NCI-H1417 (cell line): Measurements from ENCODE around the gene WDR59.
"Not testable (repeated sequence)": the region's sequence is repeated elsewhere in the genome, so short reads cannot be mapped to it uniquely, and the experiment has no call there.

Experiments used
- DNase-seq, 3 experiments: peaks; one replicate each; lab custom pipeline; 2025; lab: John Stamatoyannopoulos, UW

WDR59 gene

GRCh38 chr16:74982256-74982655 lies 2.7 kb downstream of the WDR59 start:
- DNase-seq = peak in 1 of 3 experiments; percentile 31

- DNase-seq = no peak
Observed at GRCh38 chr16:74975591-74975990, 9.3 kb downstream of the WDR59 start.

DNA sequence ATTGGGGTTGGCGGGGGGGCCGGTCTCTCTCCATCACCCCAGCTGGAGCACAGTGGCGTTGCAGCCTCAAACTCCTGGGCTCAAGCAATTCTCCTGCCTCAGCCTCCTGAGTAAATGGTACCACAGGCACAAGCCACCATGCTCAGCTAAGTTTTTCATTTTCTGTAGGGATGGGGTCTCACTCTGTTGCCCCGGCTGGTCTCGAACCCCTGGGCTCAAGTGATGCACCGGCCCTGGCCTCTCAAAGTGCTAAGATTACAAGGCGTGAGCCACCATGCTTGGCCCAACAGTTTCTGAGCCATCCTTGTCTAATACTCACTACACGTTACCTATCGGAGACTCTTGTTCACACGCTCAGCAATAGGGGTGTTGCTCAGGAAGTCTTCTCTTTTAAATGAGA lies 11.6 kb downstream of the WDR59 start:
- DNase-seq = no peak

- DNase-seq = no peak
Observed at GRCh38 chr16:74954763-74955162, 30.2 kb downstream of the WDR59 start.

- DNase-seq = no peak
Observed at GRCh38 chr16:74951681-74952080, 33.2 kb downstream of the WDR59 start.

DNA sequence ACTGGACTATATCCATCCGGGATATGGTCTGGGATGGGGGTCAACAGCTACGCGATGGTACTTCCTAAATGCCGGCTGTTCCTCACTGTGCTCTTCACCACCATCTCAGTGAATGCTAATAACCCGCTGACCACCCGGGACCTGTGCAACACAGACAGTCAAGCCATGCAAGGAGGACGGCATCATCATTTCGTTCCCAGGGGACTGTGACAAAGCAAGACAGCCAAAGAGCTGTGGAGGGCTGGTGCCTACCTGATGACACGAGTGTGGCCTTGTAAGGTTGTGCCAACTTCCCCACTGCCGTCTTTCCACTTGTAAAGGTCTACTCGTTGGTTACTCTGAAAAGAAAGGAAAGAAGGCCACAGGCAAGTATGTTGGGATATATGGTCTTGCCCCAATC lies 33.7 kb downstream of the WDR59 start:
- DNase-seq = no peak

DNA sequence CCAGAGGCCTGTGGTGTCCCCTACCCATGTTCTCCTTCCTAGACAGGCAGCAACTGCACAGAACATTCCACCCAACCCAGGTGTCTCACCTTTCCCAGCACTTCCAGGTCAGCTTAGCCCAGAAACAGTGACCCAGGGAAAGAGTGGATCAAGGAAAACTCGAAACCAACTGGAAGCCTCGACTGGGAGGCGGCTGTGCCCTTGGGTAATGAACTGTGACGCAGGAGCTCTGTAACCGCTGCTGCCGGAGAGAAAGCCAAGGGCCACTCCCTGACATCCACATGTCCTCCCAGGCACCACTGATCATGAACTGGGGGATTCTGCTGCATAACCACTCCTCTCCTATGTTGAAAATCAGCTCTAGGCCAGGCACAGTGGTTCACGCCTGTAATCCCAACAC lies 34.4 kb downstream of the WDR59 start:
- DNase-seq = no peak

- DNase-seq = no peak
Observed at GRCh38 chr16:74949309-74949708, 35.6 kb downstream of the WDR59 start.

- no peak for DNase-seq
Observed at GRCh38 chr16:74944466-74944865, 40.5 kb downstream of the WDR59 start.

DNA sequence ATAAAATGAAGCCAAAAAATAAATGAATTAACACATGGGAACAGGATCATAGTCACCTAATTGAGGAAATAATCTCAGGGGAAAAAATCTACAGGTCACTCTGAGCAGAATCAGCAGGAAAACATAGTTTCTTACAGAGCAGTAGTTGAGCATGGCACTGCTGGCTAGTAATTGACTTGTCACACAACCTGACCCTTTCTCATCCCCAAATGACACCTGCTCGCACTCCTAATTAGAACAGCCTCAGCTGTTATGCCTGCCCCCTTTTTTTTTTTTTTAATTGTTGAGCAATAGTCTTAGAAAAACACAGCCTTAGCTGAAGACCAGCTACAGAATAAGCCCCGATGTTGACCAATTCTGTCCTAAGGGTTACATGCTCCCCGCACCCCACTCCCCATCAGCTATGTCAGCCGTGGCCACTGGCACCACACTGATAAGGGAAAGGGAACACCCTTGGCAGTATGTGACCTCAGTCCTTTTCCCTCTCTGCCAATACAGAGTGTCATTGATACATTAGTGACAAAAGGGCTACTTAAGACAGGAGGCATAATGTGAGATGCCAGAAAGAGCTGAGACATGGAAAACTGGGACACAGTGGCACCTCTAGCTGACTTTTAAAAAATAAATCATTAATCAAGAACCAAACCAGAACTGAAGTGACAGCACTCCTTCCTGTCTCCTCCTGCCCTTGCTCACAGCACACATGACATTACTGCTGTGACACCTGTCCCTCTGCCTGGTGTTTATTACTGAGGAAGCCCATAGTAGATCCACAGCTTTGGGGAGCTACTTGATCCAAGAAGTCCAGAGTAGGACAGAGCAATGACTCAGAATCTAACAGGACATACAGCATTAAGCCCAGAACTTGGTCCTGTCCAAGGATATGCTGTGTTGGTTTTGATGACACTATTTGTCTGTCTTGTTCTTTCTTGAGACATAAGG lies 41.7 kb downstream of the WDR59 start:
- DNase-seq = peak in 1 of 3 experiments; percentile 66

DNA sequence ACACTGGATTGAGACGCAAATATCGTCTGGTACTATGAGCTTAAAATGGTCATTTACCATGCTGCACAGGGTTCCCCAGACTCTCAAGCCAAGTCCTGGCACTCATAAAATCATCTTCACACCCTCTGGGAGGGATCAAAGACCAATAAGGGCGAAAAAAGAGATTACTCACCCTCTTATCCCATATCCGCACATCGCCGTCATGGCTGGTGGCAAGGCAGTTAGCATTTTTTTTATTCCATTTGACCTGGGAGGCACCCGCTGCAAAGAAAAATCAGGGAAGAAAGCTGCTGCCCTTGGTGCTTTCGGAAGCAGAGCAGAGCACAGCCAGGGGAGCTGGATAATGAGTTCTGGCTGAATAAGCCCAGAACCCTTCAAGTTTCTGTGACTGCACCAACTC lies 42.4 kb downstream of the WDR59 start:
- DNase-seq = no peak

DNA sequence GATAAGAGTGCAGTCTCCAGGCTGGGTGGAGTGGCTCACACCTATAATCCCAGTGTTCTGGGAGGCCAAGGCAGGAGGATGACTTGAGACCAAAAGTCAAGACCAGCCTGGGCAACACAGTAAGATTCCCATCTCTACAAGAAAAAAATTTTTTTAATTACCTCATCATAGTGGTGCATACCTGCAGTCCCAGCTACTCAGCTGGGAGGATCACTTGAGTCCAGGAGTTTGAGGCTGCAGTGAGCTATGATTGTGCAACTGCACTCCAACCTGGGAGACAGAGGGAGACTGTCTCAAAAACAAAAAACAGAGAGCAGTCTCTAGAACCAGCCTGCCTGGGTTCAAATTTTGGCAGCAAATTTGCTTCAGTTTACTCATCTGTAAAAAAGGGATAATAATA lies 45.2 kb downstream of the WDR59 start:
- DNase-seq = no peak

DNA sequence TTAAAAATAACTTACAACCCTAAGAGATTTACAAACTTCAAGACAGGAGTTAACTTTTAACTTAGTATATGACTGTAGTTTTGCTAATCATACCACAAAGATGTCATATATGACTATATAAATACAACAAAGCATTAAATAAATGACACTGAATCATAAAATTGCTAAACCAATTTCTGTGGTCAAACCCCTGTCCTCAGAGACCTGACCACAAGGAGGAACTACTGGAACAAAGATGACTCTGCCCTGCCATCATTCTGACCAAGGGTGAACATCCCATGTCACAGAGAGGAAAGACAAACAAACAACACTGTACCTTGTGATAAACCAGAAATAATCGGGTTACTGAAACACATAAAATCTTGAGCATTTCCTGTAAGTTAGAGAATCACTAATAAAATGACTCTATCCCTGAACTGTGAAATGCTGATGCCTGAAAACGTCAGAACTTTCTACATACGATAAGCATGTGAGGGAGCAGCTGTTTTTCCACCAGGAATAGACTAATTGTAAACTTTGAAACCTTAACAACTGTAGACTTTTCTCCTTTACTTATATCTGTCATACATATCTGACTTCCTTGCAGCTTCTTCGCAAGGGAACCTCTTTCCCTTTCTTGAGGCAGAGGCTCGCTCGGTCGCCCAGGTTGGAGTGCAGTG lies 47.9 kb downstream of the WDR59 start:
- DNase-seq = no peak

DNA sequence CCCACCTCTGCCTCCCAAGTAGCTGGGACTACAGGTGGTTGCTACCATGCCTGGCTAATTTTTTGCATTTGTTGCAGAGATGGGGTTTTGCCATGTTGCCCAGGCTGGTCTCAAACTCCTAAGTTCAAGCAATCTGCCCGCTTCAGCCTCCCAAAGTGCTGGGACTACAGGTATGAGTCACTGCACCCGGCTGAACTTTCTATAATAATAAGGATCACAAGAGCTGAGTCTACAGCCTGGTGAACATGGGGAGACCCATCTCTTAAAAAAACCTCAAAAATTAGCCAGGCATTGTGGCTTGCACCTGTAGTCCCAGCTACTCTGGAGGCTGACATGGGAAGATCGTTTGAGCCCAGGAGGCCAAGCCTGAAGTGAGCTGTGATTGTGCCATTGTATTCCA lies 53.5 kb downstream of the WDR59 start:
- DNase-seq = no peak

DNA sequence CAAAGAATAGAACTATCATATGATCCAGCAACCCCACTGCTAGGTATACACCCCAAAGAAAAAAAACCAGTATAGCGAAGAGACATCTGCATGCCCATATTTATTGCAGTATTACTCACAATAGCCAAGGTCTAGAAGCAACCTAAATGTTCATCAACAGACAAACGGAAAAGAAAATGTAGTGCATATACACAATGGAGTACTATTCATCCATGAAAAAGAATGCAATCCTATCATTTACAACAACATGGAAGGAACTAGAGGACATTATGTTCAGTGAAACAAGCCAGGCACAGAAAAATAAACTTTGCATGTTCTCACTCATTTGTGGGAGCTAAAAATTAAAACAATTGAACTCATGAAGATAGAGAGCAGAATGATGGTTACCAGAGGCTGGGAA lies 55.3 kb downstream of the WDR59 start:
- DNase-seq = no peak

DNA sequence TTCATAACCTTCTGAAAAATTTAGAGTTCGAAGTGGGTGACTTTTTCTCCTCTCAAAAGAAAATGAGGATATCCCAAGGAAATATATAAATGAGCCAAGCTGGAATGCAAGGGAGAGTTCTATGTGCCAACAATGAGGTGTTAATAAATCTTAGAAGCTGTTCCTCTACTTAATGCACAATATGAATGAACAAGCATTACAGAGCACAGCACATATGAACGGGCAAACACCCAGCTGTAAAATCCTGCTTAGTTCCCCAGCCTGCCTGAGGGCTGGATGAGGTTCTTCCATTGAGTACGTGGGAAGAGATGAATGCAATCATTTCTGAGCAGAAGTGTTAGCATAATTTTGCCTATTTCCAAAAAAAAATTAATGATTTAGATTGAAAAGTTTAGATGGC lies 58.1 kb downstream of the WDR59 start:
- DNase-seq = no peak

GRCh38 chr16:74923766-74924460 lies 61.0 kb downstream of the WDR59 start:
- no peak for DNase-seq

DNA sequence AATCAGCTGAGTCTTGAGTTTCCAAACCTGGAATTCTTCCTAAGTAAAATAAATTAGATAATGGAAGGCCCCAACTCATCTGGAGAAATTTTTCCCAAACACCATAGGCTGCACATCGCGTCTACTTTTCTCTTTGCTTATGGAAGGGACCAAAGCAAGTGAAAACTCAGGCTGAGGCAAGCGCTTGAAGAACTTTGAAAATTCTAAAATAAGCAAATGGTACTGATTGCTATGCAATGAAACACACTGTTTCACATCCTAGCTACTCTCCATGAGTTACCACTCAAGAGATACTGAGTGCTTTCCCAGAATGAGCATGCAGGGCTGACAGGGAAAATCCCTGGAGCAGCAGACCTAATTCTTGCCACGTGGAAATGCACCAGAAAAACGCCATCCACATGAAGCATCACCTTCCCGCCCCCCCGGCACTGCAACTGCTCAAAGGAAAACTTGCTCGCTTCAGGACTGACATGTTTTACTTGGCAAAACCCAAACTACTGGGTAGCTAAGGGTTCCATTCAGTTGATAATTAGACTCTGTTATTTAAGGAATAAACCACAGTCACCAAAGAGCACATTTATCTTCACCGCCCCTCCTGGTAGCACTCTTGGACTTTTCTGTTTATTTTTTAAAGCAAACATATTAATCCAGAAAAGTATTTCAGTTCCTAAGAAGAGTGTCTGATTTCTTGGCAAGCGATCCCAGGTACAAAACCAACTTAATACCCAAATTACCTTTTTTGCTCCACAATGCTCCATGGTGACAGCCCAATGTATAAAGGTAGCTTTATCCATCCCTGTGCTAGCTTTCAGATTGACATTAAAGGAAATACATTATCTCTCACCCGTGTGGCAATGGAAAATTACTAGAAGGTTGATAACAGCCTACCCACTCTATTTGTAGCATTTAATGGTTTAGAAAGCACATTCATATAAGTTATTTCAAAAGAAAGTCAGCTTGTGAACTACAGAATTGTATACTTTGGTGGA lies 62.5 kb downstream of the WDR59 start:
- no peak for DNase-seq

GRCh38 chr16:74921051-74921450 lies 63.9 kb downstream of the WDR59 start:
- no peak for DNase-seq

GRCh38 chr16:74909665-74910064 lies 75.3 kb downstream of the WDR59 start:
- DNase-seq = no peak

DNA sequence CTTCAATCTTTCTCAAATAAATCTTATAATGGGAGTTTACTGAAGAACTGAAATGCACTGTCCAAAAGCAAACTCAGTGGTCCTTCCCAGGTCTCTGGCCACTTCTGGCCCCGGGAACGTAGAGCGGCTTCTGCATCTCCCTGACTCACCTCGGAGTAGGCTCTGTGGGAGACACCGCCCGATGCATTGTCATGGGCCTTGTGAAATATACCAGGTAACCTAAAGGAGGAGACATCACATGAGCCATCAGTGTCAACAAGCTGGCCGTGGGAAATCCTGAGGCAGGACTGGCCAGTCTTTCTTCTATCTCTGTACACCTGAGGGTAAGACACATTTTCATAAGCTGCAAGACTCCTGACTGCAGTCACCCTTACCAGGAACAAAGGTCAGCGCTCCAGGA lies 76.2 kb downstream of the WDR59 start:
- not testable (repeated sequence) for DNase-seq
